ENCODE measurements around the gene CCDC88C.

DNA sequence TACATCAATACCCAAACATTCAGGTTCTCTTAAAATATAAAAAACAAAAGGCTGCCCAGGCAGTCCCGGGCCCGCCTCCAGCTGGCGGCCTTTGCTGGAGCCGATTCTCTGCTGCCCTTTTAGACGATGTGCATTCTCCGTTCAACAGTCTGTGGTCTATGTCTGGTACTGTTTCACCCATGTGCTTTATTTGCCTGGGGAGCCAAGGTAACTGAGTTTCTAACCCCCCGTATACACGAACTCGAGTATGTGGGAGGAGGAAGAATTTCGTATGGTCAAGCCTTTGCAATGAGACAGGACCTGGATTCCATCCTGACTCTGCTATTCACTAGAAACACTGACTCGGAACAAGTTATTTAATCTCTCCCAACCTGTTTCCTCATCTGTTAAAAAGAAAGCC is 119.0 kb downstream of the CCDC88C start:
- TF ChIP-seq, protein P1, sequence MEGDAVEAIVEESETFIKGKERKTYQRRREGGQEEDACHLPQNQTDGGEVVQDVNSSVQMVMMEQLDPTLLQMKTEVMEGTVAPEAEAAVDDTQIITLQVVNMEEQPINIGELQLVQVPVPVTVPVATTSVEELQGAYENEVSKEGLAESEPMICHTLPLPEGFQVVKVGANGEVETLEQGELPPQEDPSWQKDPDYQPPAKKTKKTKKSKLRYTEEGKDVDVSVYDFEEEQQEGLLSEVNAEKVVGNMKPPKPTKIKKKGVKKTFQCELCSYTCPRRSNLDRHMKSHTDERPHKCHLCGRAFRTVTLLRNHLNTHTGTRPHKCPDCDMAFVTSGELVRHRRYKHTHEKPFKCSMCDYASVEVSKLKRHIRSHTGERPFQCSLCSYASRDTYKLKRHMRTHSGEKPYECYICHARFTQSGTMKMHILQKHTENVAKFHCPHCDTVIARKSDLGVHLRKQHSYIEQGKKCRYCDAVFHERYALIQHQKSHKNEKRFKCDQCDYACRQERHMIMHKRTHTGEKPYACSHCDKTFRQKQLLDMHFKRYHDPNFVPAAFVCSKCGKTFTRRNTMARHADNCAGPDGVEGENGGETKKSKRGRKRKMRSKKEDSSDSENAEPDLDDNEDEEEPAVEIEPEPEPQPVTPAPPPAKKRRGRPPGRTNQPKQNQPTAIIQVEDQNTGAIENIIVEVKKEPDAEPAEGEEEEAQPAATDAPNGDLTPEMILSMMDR (conservative IDR thresholded peaks at IDR 0.05; ENCODE audit: low read depth, low read length): no peak
- no peak for TF ChIP-seq EZH2 (IDR thresholded peaks at IDR 0.05; ENCODE audit: low read length, unreplicated experiment)
- TF ChIP-seq EZH2phosphoT487 (IDR thresholded peaks at IDR 0.05; ENCODE audit: borderline replicate concordance, low read length): no peak

Measured in PC-3 (cell line).